NCI-H82 treated with DMSO at 0.1 percent for 48 hours (cell line): ENCODE results near the gene CRYBA2.

Experiments
- DNase-seq: peaks from one replicate; lab custom pipeline; 2025; ENCODE audit not compliant: unreplicated experiment; lab: John Stamatoyannopoulos, UW

CRYBA2 gene

GRCh38 chr2:218982586-218983262 lies 10.5 kb downstream of the CRYBA2 start:
- DNase-seq = no peak

- no peak for DNase-seq
These were observed 11.2 kb downstream of the CRYBA2 start for GRCh38 chr2:218981881-218982585.

DNA sequence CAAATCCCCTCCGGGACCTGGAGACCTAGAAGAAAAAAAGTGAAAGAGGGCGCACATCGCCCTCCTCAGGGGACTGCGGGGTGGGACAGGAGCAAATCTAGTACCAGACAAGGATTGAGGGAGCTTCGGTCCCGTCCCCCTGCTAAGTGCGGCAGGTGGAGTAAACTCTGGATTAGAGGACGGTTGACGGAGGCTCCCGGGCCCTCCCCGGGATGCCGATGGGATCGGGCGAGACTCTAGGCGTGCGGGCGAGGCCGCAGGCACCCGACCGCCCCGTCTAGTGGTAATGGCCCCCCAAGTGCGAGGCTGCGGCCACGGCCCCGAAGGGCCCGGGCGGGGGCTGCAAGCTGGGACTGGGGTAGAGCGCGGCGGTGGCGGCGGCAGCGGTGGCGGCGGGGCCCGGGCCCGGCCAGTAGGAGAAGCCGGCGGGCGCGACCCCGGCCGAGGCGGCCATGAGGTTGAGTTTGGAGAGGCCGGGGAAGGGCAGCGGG lies 11.8 kb downstream of the CRYBA2 start:
- no peak for DNase-seq

DNA sequence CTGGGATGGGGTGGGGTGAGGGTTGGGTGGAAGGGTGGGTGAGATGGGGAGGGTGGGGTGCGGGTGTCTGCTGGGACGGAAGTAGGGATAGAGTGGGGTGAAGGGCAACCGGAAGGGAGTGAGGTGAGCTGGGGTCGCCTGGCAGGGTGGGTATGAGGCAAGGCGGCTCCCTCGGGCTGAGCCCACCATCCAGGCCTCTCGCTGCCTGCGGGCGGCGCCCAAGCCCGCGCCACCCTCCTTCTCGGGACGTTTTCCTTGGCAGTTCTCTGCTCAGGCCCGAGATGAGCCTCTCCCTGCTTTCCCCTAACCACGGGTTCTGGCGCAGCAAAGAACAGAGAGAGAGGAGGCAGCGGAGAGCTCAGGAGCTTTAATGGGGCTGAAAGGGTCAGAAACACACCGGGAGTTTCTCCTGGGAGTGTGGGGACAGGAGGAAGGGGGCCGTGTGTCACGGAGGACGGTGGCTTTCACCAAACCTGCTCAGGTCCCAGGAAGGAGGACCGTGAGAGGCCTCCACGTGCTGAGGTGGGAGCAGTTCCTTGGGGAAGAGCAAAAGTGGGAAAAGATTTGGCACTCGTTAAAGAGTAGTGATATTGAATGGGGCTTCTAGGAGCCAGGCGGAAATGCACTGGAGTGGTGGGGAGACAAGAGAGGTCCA lies 12.4 kb downstream of the CRYBA2 start:
- DNase-seq = no peak

- peak; percentile 79 for DNase-seq
These were observed 13.1 kb downstream of the CRYBA2 start for GRCh38 chr2:218979846-218980734.

DNA sequence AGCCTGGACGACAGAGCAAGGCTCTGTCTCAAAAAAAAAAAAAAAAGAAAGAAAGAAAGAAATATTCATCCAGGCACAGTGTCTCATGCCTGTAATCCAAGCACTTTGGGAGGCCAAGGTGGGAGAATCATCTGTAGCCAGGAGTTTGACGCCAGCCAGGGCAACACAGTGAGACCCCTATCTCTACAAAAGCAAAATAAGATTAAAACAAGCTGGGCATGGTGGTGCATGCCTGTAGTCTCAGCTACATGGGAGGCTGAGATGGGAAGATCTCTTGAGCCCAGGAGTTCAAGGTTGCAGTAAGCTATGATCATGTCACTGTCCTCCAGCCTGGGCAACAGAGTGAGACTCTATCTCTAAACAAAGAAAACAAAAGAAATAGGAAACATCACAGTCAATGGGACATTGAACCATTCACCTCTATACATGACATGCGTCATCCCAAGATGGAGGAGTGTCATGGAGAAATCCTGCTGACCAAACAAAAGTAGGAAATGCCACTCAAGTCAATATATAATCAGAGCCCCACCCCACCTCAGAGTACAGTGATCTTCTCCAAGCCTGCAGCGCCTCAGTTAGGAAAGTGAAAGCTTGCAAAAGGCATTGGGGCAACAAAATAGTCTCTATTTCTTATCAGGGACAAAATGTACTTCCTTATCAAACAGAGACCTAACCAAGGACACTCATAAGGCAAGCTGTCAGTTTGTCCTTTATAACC lies 18.0 kb downstream of the CRYBA2 start:
- no peak for DNase-seq

DNA sequence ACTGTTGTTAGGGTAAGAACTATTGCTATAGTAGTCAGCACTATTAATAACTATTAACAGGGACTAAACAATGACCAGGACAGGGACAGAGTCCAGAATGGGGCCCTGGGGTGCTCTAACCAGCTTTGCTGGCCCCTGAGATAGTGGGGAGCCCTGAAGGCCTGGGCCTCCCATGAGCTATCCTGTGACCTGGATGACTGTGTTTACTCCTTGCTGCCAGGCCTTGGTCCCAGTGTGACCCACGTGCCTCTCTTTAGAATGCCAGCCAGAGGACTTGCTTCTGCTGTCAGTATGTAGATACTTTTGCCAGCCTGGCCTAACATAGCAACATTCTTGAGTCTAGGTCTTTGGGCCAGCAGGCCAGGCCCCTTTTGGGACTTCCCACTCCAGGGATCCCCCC lies 22.3 kb downstream of the CRYBA2 start:
- no peak for DNase-seq

- peak; percentile 75 for DNase-seq
These were observed 29.0 kb downstream of the CRYBA2 start for GRCh38 chr2:218964041-218964771.

- DNase-seq = peak; percentile 97
These were observed 29.6 kb downstream of the CRYBA2 start for GRCh38 chr2:218963601-218964000.

GRCh38 chr2:218962859-218963492 lies 30.2 kb downstream of the CRYBA2 start:
- peak; percentile 98 for DNase-seq

DNA sequence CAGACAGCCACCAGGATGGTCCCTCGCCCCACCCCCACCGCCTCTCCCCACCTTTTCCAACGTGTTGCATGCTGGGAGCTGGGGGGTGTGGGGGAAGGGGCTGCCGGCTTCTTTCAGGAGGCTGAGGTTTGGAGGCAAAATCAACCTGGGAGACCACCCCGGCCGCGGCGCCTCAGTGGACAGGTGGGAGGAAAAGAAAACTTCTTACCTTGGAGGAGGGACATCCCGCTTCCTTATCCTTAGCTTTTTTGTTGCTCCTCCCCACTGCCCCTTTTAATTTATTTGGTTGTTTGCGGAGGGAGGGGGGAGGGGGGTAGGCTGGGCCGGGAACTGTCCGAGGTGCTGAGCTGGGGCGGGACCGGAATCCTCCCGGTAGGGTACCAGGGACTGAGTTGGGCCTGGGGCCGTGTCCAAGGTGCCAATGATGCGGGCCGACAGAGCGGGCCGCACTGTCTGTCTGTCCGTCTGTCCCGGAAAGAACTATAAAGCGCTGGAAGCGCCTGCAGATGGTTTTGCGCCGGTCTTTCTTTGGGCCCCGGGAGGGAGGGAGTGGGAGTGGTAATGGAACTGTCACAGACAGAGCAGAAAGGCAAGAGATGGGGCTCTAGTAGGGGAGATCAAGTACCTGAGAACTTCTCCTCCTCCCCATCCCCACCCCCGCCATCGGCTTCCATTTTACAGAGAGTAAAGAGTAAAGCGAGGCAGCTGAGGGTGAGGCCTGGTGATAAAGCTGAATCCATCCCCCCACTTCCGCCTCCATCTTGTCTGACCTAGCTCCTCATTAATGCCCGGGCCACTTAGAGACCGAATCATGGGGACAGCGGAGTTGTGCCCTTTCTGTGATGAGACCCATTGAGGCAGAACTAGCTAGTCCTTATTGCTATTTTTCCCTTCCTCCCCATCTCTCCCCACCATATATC lies 31.3 kb downstream of the CRYBA2 start:
- peak; percentile 40 for DNase-seq

GRCh38 chr2:218961229-218961628 lies 32.0 kb downstream of the CRYBA2 start:
- no peak for DNase-seq

DNA sequence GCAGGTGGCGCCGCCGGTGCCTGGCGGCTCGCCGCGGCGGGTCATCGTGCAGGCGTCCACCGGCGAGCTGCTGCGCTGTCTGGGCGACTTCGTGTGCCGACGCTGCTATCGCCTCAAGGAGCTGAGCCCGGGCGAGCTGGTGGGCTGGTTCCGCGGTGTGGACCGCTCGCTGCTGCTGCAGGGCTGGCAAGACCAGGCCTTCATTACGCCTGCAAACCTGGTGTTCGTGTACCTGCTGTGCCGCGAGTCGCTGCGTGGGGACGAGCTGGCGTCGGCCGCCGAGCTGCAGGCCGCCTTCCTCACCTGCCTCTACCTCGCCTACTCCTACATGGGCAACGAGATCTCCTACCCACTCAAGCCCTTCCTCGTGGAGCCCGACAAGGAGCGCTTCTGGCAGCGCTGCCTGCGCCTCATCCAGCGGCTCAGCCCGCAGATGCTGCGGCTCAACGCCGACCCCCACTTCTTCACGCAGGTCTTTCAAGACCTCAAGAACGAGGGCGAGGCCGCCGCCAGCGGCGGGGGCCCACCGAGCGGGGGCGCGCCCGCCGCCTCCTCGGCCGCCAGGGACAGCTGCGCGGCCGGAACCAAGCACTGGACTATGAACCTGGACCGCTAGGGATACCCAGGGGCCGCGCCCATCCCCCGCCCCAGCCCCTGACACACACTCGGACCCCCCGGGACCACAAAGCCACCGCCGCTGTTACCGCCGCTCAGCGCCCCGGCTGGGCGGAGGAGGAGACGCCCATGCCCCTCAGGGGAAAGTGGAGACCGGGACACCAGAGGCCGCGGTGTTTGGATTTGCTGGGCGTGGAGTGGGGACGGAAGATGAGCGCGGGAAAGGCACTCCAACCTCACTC lies 32.7 kb downstream of the CRYBA2 start:
- DNase-seq = no peak

GRCh38 chr2:218959761-218960308 lies 33.4 kb downstream of the CRYBA2 start:
- no peak for DNase-seq

GRCh38 chr2:218959141-218959731 lies 34.0 kb downstream of the CRYBA2 start, which contains the start of gene CDK5R2:
TSS of gene CDK5R2 (plus strand) at chr2:218959666. CDS start at chr2:218959821, 155 bp downstream.
- DNase-seq = peak; percentile 88

- DNase-seq = no peak
These were observed 34.9 kb downstream of the CRYBA2 start for GRCh38 chr2:218958276-218958675.
